Tibial nerve (tissue), 4 donors: ENCODE results near the gene CHRNE. TPM values are rescaled to one million over a fixed set of nuclear protein-coding genes. Genes with fewer than 3 reads are reported as not detected.

ENCODE experiments used
- DNase-seq, 2 donors: peaks; one replicate each; pipeline ENCODE4 v3.0.0-alpha.2; 2019; ENCODE audit warnings: low spot score in 2 of 2
- H3K27ac ChIP-seq, 4 donors: fragments of 200-600 bp; sonication (generic) in 3 of 4; one replicate each; pipeline ENCODE4 v1.5.1; 2017 to 2019; ENCODE audit warnings: mild to moderate bottlenecking in 1 of 4
- H3K27me3 ChIP-seq, 2 donors: fragments of 200-600 bp; sonication (generic) in 1 of 2; one replicate each; pipeline versions ENCODE4 v1.5.1 to v1.6.0; 2017 to 2019
- H3K36me3 ChIP-seq, 3 donors: fragments of 200-600 bp; sonication (generic); one replicate each; pipeline ENCODE4 v1.5.1; 2018 to 2019
- H3K4me1 ChIP-seq, 4 donors: fragments of 200-600 bp; sonication (generic) in 3 of 4; one replicate each; pipeline ENCODE4 v1.5.1; 2017 to 2019
- H3K4me3 ChIP-seq, 4 donors: fragments of 200-600 bp; sonication (generic) in 3 of 4; one replicate each; pipeline ENCODE4 v1.5.1; 2017 to 2019; ENCODE audit warnings: mild to moderate bottlenecking in 1 of 4, moderate library complexity in 1 of 4
- H3K9me3 ChIP-seq, 4 donors: fragments of 200-600 bp; sonication (generic) in 3 of 4; one replicate each; pipeline ENCODE4 v1.5.1; 2017 to 2019
- EP300 ChIP-seq, 2 donors: sonication (generic); formaldehyde crosslinking; IDR thresholded peaks; one replicate each; pipeline ENCODE4 v1.6.1; 2017; ENCODE audit warnings: antibody characterized with exemption in 2 of 2, mild to moderate bottlenecking in 1 of 2
- POLR2A ChIP-seq, 2 donors: fragments of 450-650 bp; IDR thresholded peaks; one replicate each; pipeline ENCODE4 v1.6.1; 2017; ENCODE audit warnings: antibody characterized with exemption in 2 of 2, mild to moderate bottlenecking in 2 of 2, moderate library complexity in 2 of 2
- WGBS, 2 donors: methylation state at CpG; one replicate each; pipeline ENCODE4 v1.1.5; 2018; 5-methylcytosine and 5-hydroxymethylcytosine counted together
- total RNA-seq, 4 donors: library from RNA; depleted of rRNA; stranded (reverse); fragments of >200 nt; gene quantifications; one replicate each; pipeline ENCODE4 v1.1.0, GENCODE V29; 2016
- TF ChIP-seq, protein P1 (sequence below), 5 experiments: fragments of 200-600 bp in 3 of 5; fragments of 450-650 bp in 2 of 5; sonication (generic) in 3 of 5; IDR thresholded peaks; one replicate each; pipeline ENCODE4 v1.5.1; 2016 to 2019; ENCODE audit warnings: antibody characterized with exemption in 5 of 5, mild to moderate bottlenecking in 3 of 5, moderate library complexity in 2 of 5

CHRNE gene
- total RNA-seq, 4 donors from 2014 or later, result 0.22 to 2.5 (median 1.0) TPM

- Histone ChIP-seq H3K9me3 (no peaks in the 10 kb centered on the region), H3K27ac (no peak overlapping the region), H3K27me3 (peaks cover 0 to 16% of the 10 kb centered on the region in 2 donors), H3K4me1 (peaks cover 0 to 26% (median 14%) of the 10 kb centered on the region in 4 donors), H3K4me3 (no peak overlapping the region), H3K36me3 (peaks cover 6 to 69% (median 21%) of the 10 kb centered on the region in 3 donors)
- DNase-seq, result no peak
- TF ChIP-seq, protein P1, sequence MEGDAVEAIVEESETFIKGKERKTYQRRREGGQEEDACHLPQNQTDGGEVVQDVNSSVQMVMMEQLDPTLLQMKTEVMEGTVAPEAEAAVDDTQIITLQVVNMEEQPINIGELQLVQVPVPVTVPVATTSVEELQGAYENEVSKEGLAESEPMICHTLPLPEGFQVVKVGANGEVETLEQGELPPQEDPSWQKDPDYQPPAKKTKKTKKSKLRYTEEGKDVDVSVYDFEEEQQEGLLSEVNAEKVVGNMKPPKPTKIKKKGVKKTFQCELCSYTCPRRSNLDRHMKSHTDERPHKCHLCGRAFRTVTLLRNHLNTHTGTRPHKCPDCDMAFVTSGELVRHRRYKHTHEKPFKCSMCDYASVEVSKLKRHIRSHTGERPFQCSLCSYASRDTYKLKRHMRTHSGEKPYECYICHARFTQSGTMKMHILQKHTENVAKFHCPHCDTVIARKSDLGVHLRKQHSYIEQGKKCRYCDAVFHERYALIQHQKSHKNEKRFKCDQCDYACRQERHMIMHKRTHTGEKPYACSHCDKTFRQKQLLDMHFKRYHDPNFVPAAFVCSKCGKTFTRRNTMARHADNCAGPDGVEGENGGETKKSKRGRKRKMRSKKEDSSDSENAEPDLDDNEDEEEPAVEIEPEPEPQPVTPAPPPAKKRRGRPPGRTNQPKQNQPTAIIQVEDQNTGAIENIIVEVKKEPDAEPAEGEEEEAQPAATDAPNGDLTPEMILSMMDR (IDR thresholded peaks at IDR 0.05), result no peak
- TF ChIP-seq EP300 (IDR thresholded peaks at IDR 0.05) (no peak), POLR2A (IDR thresholded peaks at IDR 0.05) (no peak)
- whole genome bisulfite sequencing, 2 donors, result 69 to 73% methylated on average over 26 to 27 of the region's 27 CpGs
These were observed 7.1 kb downstream of the CHRNE start for GRCh38 chr17:4895657-4896331.

DNA sequence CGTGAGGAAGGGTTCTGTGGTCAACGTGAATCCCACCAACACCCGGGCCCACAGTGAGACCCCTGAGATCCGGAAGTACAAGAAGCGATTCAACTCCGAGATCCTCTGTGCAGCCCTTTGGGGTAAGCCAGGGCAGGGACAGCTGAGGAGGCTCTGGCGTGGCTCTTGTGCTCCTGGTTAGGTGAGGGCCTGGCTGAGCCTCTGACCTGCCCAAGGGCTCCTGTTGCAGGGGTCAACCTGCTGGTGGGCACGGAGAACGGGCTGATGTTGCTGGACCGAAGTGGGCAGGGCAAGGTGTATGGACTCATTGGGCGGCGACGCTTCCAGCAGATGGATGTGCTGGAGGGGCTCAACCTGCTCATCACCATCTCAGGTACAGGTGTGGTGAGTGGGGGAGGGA is 7.8 kb downstream of the CHRNE start:
- no peak overlapping the region for H3K27ac ChIP-seq
- WGBS, 2 donors, result 90 to 93% methylated on average over 13 of the region's 13 CpGs
- TF ChIP-seq POLR2A (IDR thresholded peaks at IDR 0.05) (no peak), EP300 (IDR thresholded peaks at IDR 0.05) (no peak)
- TF ChIP-seq, protein P1 (IDR thresholded peaks at IDR 0.05), result no peak
- no peak for DNase-seq
- peaks cover 6 to 76% (median 27%) of the 10 kb centered on the region in 3 donors for H3K36me3 ChIP-seq
- H3K27me3 ChIP-seq, result peaks cover 0 to 14% of the 10 kb centered on the region in 2 donors
- no peaks in the 10 kb centered on the region for H3K9me3 ChIP-seq
- H3K4me1 ChIP-seq, result peaks cover 0 to 19% (median 10%) of the 10 kb centered on the region in 4 donors
- no peak overlapping the region for H3K4me3 ChIP-seq

DNA sequence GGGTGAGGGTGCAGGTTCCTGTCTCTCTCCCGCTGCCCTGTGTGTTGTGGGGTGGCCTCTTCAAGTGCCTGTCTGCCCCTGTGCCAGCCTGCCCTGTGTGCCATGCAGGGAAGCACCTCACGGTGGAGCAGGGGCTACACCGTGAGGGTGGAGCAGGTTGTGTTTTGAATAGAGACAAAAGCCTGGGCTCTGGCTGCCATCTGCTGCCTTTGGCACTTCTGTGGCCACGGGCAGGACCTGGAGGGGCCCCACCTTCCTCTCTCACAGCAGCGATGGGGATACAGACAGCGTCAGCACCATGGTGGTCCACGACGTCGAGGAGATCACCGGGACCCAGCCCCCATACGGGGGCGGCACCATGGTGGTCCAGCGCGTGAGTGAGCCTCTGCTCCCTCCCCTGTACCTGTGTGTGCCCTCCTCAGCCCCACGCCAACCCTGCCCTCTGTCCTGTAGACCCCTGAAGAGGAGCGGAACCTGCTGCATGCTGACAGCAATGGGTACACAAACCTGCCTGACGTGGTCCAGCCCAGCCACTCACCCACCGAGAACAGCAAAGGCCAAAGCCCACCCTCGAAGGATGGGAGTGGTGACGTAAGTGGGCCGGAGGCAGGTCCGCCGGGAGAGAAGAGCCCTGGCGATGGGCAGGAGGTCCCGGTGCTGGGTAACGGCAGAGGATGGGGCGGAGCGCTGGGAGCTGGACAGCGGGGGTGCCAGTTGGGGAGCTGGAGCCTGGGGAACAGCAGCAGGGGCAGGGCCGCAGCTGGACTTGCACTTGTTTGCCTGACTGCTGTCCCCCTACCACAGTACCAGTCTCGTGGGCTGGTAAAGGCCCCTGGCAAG is 9.0 kb downstream of the CHRNE start:
- DNase-seq, result no peak
- H3K9me3 ChIP-seq, result no peaks in the 10 kb centered on the region
- WGBS, 2 donors, result 83% methylated on average over 27 of the region's 31 CpGs
- H3K27me3 ChIP-seq, result peaks cover 0 to 3% of the 10 kb centered on the region in 2 donors
- peaks cover 6 to 88% (median 32%) of the 10 kb centered on the region in 3 donors for H3K36me3 ChIP-seq
- H3K4me1 ChIP-seq, result peaks cover 0 to 7% (median 4%) of the 10 kb centered on the region in 4 donors
- H3K4me3 ChIP-seq, result no peak overlapping the region
- H3K27ac ChIP-seq, result no peak overlapping the region
- no peak for TF ChIP-seq EP300 (IDR thresholded peaks at IDR 0.05)
- no peak for TF ChIP-seq POLR2A (IDR thresholded peaks at IDR 0.05)
- TF ChIP-seq, protein P1 (IDR thresholded peaks at IDR 0.05), result no peak

GRCh38 chr17:4893272-4893671 is 9.6 kb downstream of the CHRNE start:
- Histone ChIP-seq H3K27ac (no peak overlapping the region), H3K9me3 (no peaks in the 10 kb centered on the region), H3K4me1 (peaks cover 0 to under 1% (median 0%) of the 10 kb centered on the region in 4 donors), H3K36me3 (peaks cover 6 to 93% (median 32%) of the 10 kb centered on the region in 3 donors), H3K4me3 (no peak overlapping the region), H3K27me3 (no peaks in the 10 kb centered on the region)
- TF ChIP-seq POLR2A (IDR thresholded peaks at IDR 0.05), result no peak
- WGBS, 2 donors, result 79 to 84% methylated on average over 18 of the region's 18 CpGs
- DNase-seq, result no peak

- peaks cover 6 to 98% (median 33%) of the 10 kb centered on the region in 3 donors for H3K36me3 ChIP-seq
- WGBS, 2 donors, result 75 to 80% methylated on average over 14 to 19 of the region's 23 CpGs
- no peak overlapping the region for H3K27ac ChIP-seq
These were observed 10.2 kb downstream of the CHRNE start for GRCh38 chr17:4892499-4893221.

More at GRCh38 chr17:4892499-4893221, 10.2 kb downstream of the CHRNE start:
- TF ChIP-seq EP300 (IDR thresholded peaks at IDR 0.05), result no peak
- TF ChIP-seq POLR2A (IDR thresholded peaks at IDR 0.05), result no peak
- TF ChIP-seq, protein P1 (IDR thresholded peaks at IDR 0.05), result no peak
- DNase-seq, result no peak
- no peaks in the 10 kb centered on the region for H3K9me3 ChIP-seq
- no peaks in the 10 kb centered on the region for H3K27me3 ChIP-seq
- no peak overlapping the region for H3K4me3 ChIP-seq
- no peaks in the 10 kb centered on the region for H3K4me1 ChIP-seq
